Measurements from ENCODE around the gene SYF2.

DNA sequence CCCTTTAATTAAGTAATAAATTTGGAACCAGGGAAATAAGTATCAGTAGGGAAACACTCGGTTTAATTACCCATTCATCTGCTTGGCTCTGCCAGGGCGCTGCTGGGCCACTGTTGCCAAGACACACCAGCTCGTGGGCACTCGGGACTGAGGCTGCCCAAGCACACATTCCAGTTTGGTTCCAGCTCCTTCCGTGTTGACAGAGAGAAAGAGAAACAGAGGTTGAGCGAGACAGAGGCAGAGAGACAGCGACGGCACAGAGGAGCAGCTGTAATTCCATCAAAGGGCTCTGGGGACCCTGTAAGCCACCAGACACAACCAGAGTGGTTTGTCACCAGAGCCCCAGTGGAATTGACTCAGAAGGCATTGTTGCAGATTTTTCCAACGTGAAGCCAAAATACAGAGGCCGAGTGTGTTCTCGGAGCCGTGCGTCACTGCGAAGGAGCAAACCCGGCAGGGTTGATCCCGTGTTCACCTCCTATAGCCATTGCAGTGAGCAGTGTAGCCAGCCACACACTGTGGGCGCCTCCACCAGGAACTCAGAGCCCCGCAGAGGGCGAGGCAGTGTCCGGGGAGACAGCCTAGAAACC lies 33.5 kb downstream of the SYF2 start:
- no peak for TF ChIP-seq EZH2 (IDR thresholded peaks at IDR 0.05; ENCODE audit: low read length, missing control alignments)
- TF ChIP-seq, protein P1, sequence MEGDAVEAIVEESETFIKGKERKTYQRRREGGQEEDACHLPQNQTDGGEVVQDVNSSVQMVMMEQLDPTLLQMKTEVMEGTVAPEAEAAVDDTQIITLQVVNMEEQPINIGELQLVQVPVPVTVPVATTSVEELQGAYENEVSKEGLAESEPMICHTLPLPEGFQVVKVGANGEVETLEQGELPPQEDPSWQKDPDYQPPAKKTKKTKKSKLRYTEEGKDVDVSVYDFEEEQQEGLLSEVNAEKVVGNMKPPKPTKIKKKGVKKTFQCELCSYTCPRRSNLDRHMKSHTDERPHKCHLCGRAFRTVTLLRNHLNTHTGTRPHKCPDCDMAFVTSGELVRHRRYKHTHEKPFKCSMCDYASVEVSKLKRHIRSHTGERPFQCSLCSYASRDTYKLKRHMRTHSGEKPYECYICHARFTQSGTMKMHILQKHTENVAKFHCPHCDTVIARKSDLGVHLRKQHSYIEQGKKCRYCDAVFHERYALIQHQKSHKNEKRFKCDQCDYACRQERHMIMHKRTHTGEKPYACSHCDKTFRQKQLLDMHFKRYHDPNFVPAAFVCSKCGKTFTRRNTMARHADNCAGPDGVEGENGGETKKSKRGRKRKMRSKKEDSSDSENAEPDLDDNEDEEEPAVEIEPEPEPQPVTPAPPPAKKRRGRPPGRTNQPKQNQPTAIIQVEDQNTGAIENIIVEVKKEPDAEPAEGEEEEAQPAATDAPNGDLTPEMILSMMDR (conservative IDR thresholded peaks at IDR 0.05 in 1 of 2, IDR thresholded peaks at IDR 0.05 in 1 of 2; ENCODE audit: low read depth in 1 of 2, low read length in 2 of 2): no peak
